A549 (cell line): ENCODE measurements around the gene PFKFB4.
"Not testable (repeated sequence)": the region's sequence is repeated elsewhere in the genome, so short reads cannot be mapped to it uniquely, and the experiment has no call there.

Source experiments
- RCOR1 ChIP-seq: fragments of 150-350 bp; IDR thresholded peaks from 2 replicates; pipeline ENCODE4 v1.6.1; 2014; ENCODE audit warnings: antibody characterized with exemption, low read length, low read depth
- RFX5 ChIP-seq: fragments of 450-650 bp; IDR thresholded peaks from 2 replicates; pipeline ENCODE4 v1.7.1; 2014; ENCODE audit warnings: antibody characterized with exemption, mild to moderate bottlenecking, moderate library complexity
- TF ChIP-seq, protein P1 (sequence below): fragments of >200 bp; sonication (Bioruptor Twin); formaldehyde crosslinking; IDR thresholded peaks from 3 replicates; pipeline ENCODE4 v1.5.1; 2016

DNA sequence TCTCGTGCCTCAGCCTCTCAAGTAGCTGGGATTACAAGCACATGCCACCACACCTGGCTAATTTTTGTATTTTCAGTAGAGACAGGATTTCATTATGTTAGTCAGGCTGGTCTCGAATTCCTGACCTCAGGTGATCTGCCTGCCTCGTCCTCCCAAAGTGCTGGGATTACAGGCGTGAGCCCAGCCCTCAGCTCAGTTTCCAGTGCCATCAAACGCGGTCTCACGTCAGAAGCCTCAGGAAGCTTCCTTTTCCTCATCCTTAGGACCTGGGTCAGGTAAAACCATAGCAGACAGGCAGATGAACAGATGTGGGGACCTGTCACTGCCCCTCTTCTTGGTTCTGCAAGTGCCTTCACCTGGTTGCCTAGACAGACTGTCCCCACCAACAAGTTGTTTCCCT is 5.0 kb downstream of the PFKFB4 start:
- TF ChIP-seq, protein P1, sequence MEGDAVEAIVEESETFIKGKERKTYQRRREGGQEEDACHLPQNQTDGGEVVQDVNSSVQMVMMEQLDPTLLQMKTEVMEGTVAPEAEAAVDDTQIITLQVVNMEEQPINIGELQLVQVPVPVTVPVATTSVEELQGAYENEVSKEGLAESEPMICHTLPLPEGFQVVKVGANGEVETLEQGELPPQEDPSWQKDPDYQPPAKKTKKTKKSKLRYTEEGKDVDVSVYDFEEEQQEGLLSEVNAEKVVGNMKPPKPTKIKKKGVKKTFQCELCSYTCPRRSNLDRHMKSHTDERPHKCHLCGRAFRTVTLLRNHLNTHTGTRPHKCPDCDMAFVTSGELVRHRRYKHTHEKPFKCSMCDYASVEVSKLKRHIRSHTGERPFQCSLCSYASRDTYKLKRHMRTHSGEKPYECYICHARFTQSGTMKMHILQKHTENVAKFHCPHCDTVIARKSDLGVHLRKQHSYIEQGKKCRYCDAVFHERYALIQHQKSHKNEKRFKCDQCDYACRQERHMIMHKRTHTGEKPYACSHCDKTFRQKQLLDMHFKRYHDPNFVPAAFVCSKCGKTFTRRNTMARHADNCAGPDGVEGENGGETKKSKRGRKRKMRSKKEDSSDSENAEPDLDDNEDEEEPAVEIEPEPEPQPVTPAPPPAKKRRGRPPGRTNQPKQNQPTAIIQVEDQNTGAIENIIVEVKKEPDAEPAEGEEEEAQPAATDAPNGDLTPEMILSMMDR = not testable (repeated sequence)
- not testable (repeated sequence) for TF ChIP-seq RFX5, RCOR1
